Measurements from ENCODE around the gene HORMAD2. TPM values are rescaled to one million over a fixed set of nuclear protein-coding genes. Genes with fewer than 3 reads are reported as not detected.
"Not testable (repeated sequence)": the region's sequence is repeated elsewhere in the genome, so short reads cannot be mapped to it uniquely, and the experiment has no call there.

The HORMAD2 gene
- total RNA-seq, 1 donor from 2014 or later, result not detected

DNA sequence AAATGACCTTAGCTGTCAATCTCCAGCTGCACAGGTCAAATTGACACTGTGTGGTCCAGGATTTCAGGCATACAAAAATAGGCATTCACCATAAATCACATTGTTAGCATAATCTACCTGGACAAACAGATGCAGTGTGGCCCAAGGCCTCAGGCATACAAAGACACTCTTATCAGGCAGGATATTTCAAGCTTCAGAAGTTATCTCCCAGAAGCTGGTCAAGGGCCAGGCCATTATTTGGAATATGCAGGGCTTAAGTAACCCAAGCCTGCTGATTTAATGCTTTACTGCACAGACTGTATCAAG is 25.5 kb upstream of the HORMAD2 start:
- no peak for DNase-seq (ENCODE audit: extremely low read depth, low read depth, low spot score)

DNA sequence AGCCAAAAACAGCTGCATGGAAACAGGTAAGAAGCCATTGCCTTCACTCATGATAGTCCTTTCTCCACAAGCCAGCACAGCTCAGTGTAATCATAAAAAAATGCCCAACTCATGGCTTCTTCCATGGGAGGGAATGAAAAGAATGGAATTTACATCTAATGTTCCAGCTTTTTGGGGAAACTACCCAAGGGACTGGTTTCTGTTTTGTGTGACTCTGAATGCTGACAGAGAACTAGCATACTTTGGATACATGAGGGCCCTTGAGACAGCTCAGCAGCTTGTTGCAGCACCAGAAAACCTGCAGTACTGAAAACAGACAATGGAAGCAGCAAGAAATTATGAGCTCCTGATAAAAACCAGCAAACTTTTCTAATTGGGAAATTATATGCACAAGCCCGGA is 24.2 kb upstream of the HORMAD2 start:
- DNase-seq (ENCODE audit: extremely low read depth, low read depth, low spot score), result no peak

DNA sequence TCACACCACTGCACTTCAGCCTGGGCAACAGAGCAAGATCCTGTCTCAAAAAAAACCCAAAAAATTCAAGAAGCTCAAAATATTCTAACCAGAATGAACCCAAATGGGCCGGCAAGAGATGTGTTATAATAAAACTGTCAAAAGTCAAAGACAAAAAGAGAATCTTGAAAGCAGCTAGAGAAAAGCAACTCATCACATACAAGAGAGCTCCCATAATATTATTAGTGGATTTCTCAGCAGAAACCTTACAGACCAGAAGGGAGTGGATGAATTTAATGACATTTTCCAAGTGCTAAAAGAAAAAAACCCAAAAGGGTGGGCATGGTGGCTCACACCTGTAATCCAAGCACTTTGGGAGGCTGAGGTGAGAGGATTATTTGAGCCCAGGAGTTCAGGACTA is 22.9 kb upstream of the HORMAD2 start:
- no peak for DNase-seq (ENCODE audit: extremely low read depth, low read depth, low spot score)

DNA sequence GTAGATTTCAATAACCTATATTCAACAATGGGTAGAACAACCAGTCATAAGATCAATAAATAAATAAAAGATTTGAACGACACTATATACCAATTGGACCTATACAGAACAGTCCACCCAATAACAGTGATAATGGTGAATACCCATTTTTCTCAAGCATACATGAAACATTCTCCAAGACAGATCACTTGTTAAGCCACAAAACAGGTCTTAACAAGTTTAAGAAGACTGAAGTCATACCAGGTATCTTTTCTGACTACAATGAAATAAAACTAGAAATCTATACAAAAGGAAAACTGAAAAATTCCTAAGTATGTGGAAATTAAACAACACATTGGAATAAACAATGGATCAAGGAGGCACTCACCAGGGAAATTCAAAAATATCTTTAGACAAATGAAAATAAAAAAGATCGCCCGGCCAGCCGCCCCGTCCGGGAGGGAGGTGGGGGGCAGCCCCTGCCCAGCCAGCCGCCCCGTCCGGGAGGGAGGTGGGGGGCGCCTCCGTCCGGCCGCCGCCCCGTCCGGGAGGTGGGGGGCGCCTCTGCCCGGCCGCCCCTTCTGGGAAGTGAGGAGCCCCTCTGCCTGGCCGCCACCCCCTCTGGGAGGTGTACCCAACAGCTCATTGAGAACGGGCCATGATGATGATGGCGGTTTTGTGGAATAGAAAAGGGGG is 20.8 kb upstream of the HORMAD2 start:
- DNase-seq (ENCODE audit: extremely low read depth, low read depth, low spot score), result not testable (repeated sequence)

DNA sequence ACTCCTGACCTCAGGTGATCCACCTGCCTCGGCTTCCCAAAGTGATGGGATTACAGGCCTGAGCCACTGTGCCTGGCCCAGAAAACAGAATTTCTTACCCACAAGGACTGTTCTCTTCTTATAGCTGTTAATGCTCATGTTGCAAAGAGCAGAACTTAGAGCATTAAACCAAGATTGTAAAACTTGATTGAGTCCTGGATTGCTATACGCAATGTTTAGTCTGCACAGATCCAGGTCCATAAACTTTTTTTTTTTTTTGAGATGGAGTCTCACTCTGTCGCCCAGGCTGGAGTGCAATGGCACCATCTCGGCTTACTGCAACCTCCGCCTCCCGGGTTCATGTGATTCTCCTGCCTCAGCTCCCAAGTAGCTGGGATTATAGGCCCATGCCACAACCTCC is 19.2 kb upstream of the HORMAD2 start:
- DNase-seq (ENCODE audit: extremely low read depth, low read depth, low spot score), result not testable (repeated sequence)

DNA sequence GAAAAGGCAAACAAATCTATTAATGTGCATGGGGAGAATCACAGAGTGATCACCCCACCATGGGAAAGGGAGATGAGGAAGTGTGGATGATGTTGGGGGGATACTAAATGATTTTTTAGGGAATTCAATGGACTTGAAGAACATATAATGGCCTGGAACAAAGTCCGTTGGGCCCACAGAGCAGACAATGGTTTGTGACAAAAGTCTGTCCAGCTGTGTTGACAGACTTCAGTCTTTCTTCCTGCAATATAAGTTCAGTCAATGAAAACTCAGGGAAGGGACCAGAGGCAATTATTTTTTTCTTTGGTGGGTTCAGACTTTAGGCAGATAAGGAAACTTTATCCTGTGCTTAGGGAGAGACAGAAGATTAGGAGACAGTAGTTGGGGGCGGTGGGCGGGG is 18.0 kb upstream of the HORMAD2 start:
- DNase-seq (ENCODE audit: extremely low read depth, low read depth, low spot score), result no peak

DNA sequence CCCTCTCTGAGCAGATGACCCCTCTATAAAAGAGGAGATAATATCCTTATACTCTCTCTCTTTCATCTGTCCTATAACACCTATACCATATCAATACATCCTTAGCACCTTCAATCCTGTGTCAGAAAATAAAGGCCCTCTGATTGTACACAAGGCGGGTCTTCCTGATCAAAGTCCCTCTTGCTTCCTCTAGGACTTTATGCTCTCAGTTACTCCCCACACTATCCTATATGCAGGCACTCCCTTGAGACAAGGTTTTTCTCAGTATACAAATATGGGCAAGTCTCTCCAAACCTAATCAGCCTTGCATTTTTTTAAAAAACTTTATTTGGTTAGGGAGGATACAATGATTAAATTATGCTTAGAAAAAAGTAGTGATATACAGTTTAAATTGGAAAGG is 17.3 kb upstream of the HORMAD2 start:
- no peak for DNase-seq (ENCODE audit: extremely low read depth, low read depth, low spot score)

DNA sequence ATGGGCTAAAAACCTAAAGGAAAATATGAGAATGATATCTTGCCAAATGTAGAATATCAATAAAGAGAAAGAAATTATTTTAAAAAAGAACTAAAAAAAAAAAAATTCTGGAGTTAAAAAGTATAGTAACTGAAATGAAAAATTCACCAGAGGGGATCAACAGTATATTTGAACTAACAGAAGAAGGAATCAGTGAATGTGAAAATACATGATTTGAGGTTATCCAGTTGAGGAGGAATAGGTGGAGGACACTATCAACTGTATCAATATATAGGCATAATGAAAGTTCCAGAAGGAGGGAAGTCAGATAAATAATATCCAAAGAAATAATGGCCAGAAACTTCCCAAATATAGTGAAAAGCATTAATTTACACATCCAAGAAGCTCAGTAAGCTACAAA is 16.1 kb upstream of the HORMAD2 start:
- DNase-seq (ENCODE audit: extremely low read depth, low read depth, low spot score), result no peak

DNA sequence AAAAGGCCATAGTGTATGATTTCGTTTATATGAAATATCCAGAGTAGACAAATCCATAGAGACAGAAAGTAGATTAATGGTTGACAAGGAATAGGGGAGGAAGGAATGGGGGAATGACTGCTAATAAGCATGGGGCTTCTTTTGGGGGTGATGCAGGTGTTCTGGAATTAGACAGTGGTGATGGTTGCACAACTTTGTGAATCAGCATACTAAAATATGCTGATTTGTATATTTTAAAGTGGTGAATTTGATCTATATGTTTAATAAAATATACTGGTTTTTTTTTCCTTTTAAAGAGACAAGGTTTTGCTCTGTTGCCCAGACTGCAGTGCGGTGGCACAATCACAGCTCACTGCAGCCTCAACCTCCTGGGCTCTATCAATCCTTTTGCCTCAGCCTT is 6.5 kb upstream of the HORMAD2 start:
- no peak for DNase-seq (ENCODE audit: extremely low read depth, low read depth, low spot score)

DNA sequence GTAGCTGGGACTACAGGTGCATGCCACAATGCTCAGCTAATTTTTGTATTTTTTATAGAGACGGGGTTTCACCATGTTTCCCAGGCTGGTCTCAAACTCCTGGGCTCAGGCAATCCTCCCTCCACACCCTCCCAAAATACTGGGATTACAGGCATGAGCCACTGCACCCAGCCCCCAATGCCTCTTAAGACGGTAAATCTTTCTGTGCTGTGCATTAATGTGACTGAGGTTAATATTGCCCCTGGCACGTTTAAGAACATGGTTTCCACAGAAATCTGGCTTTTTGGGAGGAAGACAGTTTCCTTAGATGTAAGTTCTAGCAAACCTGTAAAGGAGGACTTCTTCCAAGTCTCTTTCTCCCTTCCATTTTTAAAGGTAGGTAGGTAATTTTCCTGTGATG is 6.1 kb upstream of the HORMAD2 start:
- no peak for DNase-seq (ENCODE audit: extremely low read depth, low read depth, low spot score)

DNA sequence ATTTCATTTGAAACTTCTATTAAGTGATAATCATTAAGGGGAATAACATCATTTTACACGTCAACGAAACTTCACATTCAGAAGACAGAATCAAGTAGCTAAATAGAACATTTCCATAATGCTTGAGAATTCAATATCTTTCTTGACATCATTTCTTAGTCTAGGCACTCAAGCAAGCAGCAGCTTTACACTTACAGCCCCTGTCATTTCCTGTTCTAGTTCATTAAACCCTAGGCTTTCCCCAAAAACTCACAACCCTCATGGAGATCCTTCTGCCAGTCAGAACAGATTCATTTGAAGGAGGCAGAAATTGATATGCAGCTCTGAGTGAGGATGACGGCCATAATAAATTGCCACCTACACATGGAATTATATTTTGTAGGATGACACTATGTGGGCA is 5.3 kb upstream of the HORMAD2 start:
- DNase-seq (ENCODE audit: extremely low read depth, low read depth, low spot score), result no peak

DNA sequence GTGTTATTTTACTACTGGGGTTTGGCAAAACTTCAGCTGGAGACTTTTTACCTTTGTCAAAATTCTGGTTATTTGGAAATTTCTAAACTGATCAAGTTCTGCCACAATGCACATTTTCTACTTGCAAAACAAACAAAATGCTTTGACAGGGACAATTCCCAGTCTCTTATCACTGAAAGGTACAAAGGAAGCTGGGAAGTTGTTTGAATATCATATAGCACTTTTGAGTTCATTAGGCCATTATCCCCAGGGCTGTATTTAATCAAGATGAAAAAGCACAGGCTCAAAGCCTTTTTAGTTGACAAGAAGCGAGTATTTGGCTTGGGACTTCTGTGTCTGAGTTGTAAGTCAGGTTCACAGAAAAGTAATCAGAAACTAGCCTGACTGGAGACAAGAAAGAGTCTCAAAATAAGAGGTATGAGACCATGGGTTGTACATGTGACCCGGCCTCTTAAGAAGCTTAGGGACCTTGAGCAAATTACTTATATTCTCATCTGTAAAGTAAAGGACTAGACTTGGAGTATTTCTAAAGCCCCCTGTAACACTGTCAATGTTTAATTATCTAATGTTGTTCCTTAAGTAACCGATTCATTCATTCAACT is 2.9 kb upstream of the HORMAD2 start:
- no peak for DNase-seq (ENCODE audit: extremely low read depth, low read depth, low spot score)

DNA sequence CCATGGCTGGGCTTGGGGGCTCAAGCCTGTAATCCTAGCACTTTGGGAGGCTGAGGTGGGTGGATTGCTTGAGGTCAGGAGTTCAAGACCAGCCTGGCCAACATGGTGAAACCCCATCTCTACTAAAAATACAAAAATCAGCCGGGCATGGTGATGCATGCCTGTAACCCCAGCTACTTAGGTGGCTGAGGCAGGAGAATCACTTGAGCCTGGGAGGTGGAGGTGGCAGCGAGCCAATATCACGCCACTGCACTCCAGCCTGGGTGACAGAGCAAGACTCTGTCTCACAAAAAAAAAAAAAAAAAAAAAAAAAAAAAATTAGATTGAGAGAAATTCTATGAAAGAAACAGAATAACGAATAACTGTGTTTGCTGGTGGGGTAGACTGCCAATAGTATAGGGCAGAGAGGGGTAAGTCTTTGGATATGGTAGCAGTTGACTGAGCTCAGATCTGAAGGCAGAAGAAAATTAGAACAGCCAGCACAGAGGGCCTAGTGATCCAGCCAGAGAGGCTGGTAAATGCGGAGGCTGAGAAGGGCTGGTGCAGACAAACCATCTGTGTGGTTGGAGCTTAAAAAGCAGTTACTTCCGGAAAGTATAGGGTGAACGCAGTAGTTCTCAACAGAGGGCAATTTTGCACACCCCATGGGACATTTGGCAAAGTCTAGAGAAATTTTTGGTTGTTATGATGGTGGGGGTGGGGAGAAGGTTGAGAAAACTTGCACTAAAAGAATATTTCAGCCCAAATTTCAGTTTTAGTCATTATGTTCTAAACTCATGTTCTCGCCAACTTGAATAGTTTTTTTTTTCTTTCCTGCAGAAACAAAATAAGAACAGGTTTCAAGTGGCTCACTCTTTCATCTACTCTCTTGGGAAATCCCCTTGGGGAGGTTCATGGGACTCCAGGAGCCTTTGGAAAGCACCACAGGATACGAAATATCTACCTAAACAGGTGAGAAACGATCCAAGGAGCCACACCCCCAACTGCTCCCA is 1.6 kb upstream of the HORMAD2 start:
- DNase-seq (ENCODE audit: extremely low read depth, low read depth, low spot score), result no peak

DNA sequence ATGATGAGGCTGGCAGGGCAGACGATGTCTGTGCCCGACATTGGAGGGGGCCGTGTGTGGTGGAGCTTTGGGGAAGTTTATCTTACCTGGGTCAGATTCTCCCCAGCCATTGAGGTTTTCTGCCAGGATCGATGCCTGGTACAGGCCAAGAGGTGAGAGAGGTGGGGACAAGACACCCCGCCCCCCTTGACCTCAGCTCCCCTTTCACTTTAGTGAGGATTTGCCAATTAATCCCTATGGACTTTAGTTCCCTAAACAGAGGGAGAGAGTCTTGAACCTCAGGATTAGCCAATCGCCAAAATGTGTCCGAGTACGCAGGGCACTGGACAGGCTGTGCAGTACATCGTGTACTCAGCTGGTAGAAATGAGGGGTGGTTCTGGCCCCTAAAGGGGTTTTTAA is 541 bp downstream of the HORMAD2 start:
- DNase-seq (ENCODE audit: extremely low read depth, low read depth, low spot score), result no peak

DNA sequence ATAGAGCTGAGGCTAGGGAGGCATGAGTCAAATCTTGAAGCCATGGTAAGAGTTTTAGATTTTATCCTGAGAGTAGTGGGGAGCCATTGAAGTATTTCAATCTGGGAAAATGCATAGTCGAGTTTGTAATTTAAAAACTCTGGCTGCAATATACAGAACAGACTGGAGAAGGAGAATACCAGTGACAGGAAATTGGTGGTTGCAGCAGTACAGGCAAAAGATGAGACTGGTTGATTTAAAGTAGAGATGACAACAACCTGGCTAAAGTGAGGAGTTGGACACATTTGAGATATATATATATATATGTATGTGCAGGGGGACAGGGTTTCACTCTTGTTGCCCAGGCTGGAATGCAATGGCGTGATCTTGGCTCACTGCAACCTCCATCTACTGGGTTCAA is 6.2 kb downstream of the HORMAD2 start:
- DNase-seq (ENCODE audit: extremely low read depth, low read depth, low spot score), result no peak

DNA sequence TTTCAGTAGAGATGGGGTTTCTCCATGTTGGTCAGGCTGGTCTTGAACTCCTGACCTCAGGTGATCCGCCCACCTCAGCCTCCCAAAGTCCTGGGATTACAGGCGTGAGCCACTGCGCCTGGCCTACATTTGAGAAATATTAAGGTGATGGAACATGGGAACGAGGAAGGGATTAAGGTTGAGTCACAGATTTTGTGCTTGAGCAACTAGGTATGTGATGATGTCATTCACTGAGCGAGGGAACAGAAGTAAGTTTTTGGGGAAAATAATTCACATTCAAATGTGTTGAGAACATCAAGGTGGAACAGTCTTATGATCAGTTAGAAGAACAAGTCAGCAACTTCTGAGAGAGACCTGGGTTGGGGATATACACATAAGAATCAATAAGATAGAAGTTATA is 6.8 kb downstream of the HORMAD2 start:
- not testable (repeated sequence) for DNase-seq (ENCODE audit: extremely low read depth, low read depth, low spot score)

DNA sequence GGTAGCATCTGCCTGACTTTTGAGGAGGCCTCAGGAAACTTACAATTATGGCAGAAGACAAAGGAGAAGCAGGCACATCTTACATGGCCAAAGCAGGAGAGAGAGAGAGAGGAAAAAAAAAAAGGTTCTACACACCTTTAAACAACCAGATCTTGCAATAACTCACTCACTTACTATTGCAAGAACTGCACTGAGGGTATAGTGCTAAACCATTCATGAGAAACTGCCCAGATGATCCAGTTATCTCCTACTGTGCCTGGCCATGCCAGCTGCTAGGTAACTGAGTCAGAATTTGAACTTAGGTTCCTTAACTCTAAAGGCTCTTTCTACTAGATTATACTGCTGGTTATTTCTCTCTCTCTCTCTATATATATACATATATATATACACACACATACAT is 7.3 kb downstream of the HORMAD2 start:
- DNase-seq (ENCODE audit: extremely low read depth, low read depth, low spot score), result no peak

DNA sequence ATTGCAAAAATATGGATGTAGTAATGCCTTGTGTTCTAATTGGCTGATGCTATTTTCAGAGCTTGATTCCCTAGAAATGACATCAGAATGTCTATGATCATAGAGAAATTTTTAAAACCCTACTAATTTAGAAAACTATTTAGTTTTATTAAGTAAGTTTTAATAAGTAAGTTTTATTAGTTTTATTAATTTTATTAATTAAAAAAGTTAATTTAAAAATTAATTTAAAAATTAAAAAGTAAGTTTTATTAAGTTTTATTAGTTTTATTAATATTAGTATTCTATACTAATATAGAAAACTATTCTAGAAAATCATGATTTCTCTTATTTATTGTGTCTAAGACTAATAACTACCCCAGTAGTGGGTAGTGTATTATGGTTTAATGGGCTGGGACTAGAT is 8.2 kb downstream of the HORMAD2 start:
- DNase-seq (ENCODE audit: extremely low read depth, low read depth, low spot score), result no peak

DNA sequence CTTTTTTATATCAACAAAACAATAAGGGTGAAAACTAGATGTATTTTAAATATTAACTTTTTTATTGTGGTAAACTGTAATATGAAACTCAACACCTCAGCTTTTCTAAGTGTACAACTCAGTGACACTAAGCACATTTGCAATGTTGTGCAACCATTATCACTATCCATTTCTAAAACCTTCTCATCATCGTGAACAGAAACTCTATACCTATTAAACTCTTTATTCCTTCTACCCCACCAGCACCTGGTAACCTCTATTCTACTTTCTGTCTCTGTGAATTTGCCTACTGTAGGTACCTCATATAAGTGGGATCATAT is 9.4 kb downstream of the HORMAD2 start:
- DNase-seq (ENCODE audit: extremely low read depth, low read depth, low spot score), result no peak

DNA sequence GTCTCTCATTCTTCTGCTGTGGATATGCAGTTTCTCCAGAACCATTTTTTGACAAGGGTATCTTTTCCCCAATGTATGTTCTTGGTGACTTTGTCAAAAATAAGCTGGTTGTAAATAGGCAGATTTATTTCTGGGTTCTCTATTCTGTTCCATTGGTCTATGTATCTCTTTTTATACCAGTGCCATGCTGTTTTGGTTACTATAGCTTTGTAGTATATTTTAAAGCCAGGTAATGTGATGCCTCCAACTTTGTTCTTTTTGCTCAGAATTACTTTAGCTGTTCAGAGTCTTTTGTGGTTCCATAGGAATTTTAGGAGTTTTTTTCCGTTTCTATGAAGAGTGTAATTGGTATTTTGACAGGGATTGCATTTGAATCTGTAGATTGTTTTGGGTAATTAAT is 12.4 kb downstream of the HORMAD2 start:
- no peak for DNase-seq (ENCODE audit: extremely low read depth, low read depth, low spot score)

DNA sequence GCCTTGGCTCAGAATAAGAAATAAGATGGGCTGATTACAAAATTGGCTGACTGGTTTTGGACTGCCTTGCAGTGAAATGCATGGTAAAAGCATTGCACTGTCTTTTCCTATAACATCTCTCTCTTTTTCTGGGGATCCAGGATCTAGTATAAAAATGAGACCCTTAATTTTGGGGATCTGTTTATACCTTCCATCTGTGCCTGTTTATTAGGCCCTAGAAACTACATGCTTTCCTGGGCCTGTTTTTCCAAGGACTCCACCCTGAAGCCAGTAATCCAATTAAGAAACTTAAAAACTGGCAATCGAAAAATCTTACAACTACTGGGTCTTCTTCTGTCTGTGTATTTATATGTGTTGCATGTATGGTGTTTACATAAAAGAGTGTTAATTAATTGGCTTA is 14.5 kb downstream of the HORMAD2 start:
- no peak for DNase-seq (ENCODE audit: extremely low read depth, low read depth, low spot score)

DNA sequence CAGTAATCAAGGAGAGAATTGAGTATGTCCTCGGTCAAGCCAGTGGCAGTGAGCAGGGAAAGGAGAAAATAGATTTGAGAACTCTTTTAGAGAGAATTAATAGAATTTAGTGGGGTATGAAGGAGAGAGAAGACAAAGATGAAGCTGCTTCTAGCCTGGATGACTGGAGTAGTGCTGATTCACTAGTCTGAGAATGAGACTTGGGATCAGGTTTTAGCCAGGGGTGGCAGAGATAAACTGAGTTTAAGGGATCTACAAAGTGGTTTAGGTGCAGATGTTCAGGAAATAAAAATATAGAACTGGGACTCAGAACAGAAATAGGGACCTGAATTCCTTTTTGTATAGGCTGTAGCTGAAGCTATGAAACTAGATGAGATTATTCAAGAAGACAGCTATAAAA is 17.6 kb downstream of the HORMAD2 start:
- no peak for DNase-seq (ENCODE audit: extremely low read depth, low read depth, low spot score)
